Measurements from ENCODE around the gene HORMAD2. TPM values are rescaled to one million over a fixed set of nuclear protein-coding genes. Genes with fewer than 3 reads are reported as not detected.

HORMAD2 gene
- total RNA-seq, 1 donor from 2014 or later, result not detected

DNA sequence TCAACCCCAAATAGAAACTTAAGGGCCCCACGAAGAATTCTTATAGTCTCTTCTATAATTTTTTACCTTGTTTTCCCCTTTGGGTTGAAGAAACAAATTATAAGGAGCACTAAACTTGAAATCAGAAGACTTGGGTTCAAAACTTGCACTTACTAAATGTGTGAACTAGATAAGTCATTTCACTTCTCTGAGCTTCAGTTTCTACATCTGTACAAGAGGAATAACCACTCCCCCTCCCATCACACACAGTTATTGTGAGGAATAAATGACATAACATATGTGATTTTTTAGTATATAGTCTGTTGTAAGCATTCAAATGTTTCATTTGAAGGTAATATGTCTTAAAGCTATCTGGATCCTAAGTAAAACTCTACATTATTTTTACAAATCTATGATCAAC lies 87.5 kb downstream of the HORMAD2 start:
- DNase-seq (ENCODE audit: low spot score in 2 of 2), result no peak
- Histone ChIP-seq H3K4me1 (no peaks in the 10 kb centered on the region), H3K36me3 (no peaks in the 10 kb centered on the region), H3K4me3 (no peak overlapping the region), H3K27ac (no peak overlapping the region), H3K9me3 (no peaks in the 10 kb centered on the region), H3K27me3 (no peaks in the 10 kb centered on the region)
- TF ChIP-seq, protein P1, sequence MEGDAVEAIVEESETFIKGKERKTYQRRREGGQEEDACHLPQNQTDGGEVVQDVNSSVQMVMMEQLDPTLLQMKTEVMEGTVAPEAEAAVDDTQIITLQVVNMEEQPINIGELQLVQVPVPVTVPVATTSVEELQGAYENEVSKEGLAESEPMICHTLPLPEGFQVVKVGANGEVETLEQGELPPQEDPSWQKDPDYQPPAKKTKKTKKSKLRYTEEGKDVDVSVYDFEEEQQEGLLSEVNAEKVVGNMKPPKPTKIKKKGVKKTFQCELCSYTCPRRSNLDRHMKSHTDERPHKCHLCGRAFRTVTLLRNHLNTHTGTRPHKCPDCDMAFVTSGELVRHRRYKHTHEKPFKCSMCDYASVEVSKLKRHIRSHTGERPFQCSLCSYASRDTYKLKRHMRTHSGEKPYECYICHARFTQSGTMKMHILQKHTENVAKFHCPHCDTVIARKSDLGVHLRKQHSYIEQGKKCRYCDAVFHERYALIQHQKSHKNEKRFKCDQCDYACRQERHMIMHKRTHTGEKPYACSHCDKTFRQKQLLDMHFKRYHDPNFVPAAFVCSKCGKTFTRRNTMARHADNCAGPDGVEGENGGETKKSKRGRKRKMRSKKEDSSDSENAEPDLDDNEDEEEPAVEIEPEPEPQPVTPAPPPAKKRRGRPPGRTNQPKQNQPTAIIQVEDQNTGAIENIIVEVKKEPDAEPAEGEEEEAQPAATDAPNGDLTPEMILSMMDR (IDR thresholded peaks at IDR 0.05), result no peak
- intact Hi-C loops (cut with DNase I), result no loop called here

DNA sequence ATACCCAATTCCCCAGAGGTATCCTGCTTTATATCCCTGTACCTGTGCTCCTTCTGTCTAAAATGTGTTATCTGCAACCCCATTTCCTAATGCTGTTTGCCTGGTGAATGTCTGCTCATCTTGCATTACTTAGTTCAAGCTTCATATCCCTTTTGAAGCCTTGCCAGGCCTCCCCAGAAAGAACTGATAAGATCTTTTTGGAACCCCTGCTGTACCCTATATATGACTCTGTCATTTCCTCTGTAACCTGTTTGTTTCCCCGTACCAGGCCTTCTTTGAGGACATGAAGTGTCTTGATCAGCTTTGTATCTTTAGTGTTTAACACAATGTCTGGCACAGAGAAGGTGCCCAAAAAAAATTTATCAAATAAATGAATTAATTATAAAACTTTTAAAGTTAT lies 88.7 kb downstream of the HORMAD2 start:
- no peaks in the 10 kb centered on the region for H3K9me3 ChIP-seq
- no peaks in the 10 kb centered on the region for H3K36me3 ChIP-seq
- no peaks in the 10 kb centered on the region for H3K4me1 ChIP-seq
- no peaks in the 10 kb centered on the region for H3K27me3 ChIP-seq
- intact Hi-C loops (cut with DNase I), result no loop called here
- H3K27ac ChIP-seq, result no peak overlapping the region
- DNase-seq (ENCODE audit: low spot score in 2 of 2), result no peak
- no peak overlapping the region for H3K4me3 ChIP-seq
- TF ChIP-seq, protein P1 (IDR thresholded peaks at IDR 0.05), result no peak

DNA sequence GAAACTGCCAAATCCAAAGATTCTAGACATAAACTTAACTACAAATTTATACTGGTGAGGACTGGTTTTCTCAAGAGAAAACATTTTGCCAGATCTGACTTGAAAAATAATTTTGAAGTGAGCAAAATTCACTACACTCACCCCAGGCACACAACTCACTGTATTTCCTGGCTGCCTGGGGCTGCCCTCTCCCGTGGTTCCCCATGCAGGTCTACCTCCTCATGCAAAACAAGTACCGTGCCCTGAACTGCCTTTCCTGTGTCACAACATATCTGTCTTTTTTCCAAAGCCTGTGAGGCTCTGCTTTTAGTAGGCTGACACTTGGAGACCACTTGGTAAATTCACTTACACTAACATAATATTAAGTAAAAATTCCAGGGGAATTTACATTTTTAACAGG lies 89.9 kb downstream of the HORMAD2 start:
- intact Hi-C loops (cut with DNase I), result no loop called here

DNA sequence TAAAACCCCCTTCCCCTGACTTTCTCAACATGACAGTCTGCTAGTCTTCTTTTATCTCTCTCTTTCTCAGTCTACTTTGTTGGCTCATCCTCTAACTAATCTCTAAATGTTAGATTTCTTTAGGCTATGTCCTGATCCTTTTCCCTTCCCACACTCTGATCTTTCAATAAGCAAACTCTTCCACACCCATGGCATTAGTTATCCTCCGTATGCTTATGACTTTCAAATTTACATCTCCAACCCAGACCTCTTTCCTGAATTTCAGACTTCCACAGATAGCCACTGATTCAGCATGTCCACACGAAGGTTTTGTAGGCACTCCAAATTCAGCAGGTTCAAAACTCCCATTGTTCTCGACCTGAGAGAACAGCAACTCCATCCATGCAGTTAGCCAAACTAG lies 90.7 kb downstream of the HORMAD2 start:
- Histone ChIP-seq H3K27ac (no peak overlapping the region), H3K4me1 (no peaks in the 10 kb centered on the region), H3K36me3 (no peaks in the 10 kb centered on the region), H3K9me3 (no peaks in the 10 kb centered on the region), H3K4me3 (no peak overlapping the region), H3K27me3 (no peaks in the 10 kb centered on the region)
- TF ChIP-seq, protein P1 (IDR thresholded peaks at IDR 0.05), result no peak
- intact Hi-C loops (cut with DNase I), result no loop called here
- no peak for DNase-seq (ENCODE audit: low spot score in 2 of 2)

More for the DNA sequence above, 89.9 kb downstream of the HORMAD2 start:
- H3K27me3 ChIP-seq, result no peaks in the 10 kb centered on the region
- H3K4me1 ChIP-seq, result no peaks in the 10 kb centered on the region
- H3K27ac ChIP-seq, result no peak overlapping the region
- H3K9me3 ChIP-seq, result no peaks in the 10 kb centered on the region
- TF ChIP-seq, protein P1 (IDR thresholded peaks at IDR 0.05), result no peak
- H3K36me3 ChIP-seq, result no peaks in the 10 kb centered on the region
- DNase-seq (ENCODE audit: low spot score in 2 of 2), result no peak
- H3K4me3 ChIP-seq, result no peak overlapping the region

DNA sequence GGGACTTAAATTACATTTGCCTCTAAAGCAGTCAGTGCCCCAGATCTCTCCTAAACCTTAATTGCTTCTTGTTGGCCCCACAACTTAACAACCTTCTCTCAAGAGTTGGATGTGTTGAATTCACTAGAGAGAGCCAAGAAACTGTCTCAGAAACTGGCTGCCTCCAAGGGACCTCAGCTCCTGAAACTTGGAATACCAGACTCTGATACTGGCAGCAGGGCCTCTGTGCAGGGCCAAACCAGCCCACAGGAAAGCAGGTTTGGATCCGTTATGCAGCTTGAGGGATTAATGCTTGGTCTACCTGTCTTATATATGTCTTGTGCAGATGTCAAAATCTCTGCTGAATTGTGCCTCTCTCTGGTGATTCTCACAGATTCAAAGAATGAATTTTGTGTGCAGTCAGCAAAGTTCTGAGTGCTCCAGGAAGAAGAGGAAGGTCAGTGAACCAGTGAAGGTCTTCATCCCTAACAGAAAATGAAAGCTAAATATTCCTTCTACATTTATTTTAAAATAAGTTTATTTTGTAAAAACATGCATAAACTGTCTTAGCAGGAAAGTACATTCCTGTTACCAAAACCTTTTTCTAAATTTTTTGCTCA lies 95.5 kb downstream of the HORMAD2 start:
- H3K9me3 ChIP-seq, result no peaks in the 10 kb centered on the region
- intact Hi-C loops (cut with DNase I), result no loop called here
- H3K27me3 ChIP-seq, result no peaks in the 10 kb centered on the region
- no peaks in the 10 kb centered on the region for H3K36me3 ChIP-seq
- H3K4me1 ChIP-seq, result no peaks in the 10 kb centered on the region
- no peak overlapping the region for H3K4me3 ChIP-seq
- TF ChIP-seq, protein P1 (IDR thresholded peaks at IDR 0.05), result no peak
- DNase-seq (ENCODE audit: low spot score in 2 of 2), result no peak
- H3K27ac ChIP-seq, result no peak overlapping the region

DNA sequence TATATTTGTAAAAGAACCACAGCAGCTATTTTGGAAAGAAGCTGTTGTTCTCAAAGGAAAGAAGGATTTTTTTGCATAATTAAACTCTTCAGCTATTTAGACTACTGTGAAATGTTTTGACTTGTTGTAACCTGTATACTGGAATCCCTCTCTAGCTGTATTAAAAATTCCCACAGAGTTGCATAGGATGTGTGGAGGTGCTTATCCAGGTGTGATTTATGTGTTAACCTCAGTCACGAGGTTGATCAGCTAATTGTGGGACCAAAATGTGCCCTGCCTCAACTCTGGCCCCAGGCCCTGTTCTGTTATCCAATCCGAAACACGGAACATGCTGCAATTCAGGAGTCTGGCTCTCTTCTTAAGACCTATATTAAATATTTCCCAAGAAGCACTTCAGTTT lies 96.2 kb downstream of the HORMAD2 start:
- Histone ChIP-seq H3K27me3 (no peaks in the 10 kb centered on the region), H3K4me3 (no peak overlapping the region), H3K36me3 (no peaks in the 10 kb centered on the region), H3K4me1 (no peaks in the 10 kb centered on the region), H3K9me3 (no peaks in the 10 kb centered on the region), H3K27ac (no peak overlapping the region)
- DNase-seq (ENCODE audit: low spot score in 2 of 2), result no peak
- TF ChIP-seq, protein P1 (IDR thresholded peaks at IDR 0.05), result no peak
- intact Hi-C loops (cut with DNase I), result no loop called here
